Fibroblast of lung (primary cell): ENCODE data around the gene COASY.

Experiments
- EZH2 ChIP-seq: IDR thresholded peaks from 2 replicates; pipeline ENCODE4 v1.5.1; 2012; ENCODE audit warnings: low read length, control low read depth, mild to moderate bottlenecking; ENCODE audit errors: missing control alignments
- TF ChIP-seq, protein P1 (sequence below), 2 donors: IDR thresholded peaks in 1 of 2; conservative IDR thresholded peaks in 1 of 2; 1 replicate in 1 of 2; 2 replicates in 1 of 2; pipeline ENCODE4 v1.5.1; 2011 to 2012; ENCODE audit warnings: low read length in 2 of 2, control low read depth in 1 of 2, inconsistent platforms in 1 of 2, low read depth in 1 of 2, mild to moderate bottlenecking in 1 of 2

GRCh38 chr17:42584880-42585279 is 22.9 kb downstream of the COASY start:
- TF ChIP-seq, protein P1, sequence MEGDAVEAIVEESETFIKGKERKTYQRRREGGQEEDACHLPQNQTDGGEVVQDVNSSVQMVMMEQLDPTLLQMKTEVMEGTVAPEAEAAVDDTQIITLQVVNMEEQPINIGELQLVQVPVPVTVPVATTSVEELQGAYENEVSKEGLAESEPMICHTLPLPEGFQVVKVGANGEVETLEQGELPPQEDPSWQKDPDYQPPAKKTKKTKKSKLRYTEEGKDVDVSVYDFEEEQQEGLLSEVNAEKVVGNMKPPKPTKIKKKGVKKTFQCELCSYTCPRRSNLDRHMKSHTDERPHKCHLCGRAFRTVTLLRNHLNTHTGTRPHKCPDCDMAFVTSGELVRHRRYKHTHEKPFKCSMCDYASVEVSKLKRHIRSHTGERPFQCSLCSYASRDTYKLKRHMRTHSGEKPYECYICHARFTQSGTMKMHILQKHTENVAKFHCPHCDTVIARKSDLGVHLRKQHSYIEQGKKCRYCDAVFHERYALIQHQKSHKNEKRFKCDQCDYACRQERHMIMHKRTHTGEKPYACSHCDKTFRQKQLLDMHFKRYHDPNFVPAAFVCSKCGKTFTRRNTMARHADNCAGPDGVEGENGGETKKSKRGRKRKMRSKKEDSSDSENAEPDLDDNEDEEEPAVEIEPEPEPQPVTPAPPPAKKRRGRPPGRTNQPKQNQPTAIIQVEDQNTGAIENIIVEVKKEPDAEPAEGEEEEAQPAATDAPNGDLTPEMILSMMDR (conservative IDR thresholded peaks at IDR 0.05 in 1 of 2, IDR thresholded peaks at IDR 0.05 in 1 of 2; ENCODE audit: low read depth in 1 of 2, low read length in 2 of 2), result no peak
- no peak for TF ChIP-seq EZH2
